ENCODE results near the gene FILIP1L.

The FILIP1L gene

DNA sequence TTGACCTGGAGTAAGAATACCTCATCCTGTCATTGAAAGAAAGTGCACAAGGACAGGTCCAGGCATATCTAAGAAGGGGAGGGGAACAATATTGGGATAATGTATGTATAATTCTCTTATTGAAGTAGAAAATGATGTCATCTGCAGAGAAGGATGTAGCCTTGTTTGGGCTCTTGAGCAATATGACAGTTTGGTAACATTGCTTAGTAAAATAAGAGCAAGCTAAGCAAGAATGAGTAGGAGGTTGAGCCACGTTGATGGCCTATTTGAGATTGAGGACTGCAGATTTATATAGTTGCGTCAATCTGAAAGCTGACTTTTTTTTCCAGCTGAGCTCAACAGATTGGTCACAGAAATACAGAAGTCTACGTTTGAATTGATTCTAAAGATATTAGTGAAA lies 145.2 kb downstream of the FILIP1L start:
- Histone ChIP-seq H3K9me3 (ENCODE audit: control insufficient read depth, insufficient read depth, low read length) (no peaks in the 10 kb centered on the region), H3K4me3 (ENCODE audit: low read depth, low read length) (no peak overlapping the region), H3K27ac (ENCODE audit: low read depth, low read length) (no peak overlapping the region), H3K4me1 (ENCODE audit: control insufficient read depth, insufficient read depth, low read length) (no peaks in the 10 kb centered on the region), H3K36me3 (ENCODE audit: control insufficient read depth, insufficient read depth, low read length) (no peaks in the 10 kb centered on the region), H3K9ac (ENCODE audit: low read depth, low read length) (no peak overlapping the region), H3K27me3 (ENCODE audit: control insufficient read depth, insufficient read depth, low read length) (no peaks in the 10 kb centered on the region)

DNA sequence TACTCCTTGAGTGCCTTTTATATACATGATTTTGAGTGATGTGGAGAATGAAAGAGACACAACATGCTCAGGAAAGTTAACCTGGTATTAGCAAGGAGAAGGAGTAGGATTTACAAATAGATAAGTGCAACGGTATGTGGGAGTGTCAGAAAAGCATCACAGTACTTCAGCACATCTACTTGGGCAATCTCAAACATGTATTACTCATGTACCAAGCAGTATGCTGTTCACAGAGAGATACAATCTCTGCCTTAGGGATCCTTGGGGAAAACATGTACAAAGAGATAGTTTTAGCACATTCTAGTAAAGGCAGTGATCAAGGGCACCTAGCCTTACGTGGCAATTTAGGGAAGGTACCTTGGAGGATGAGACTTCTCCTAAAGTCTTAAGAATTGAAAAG lies 146.5 kb downstream of the FILIP1L start:
- H3K9me3 ChIP-seq (ENCODE audit: control insufficient read depth, insufficient read depth, low read length) = no peaks in the 10 kb centered on the region
- no peaks in the 10 kb centered on the region for H3K36me3 ChIP-seq (ENCODE audit: control insufficient read depth, insufficient read depth, low read length)
- no peaks in the 10 kb centered on the region for H3K4me1 ChIP-seq (ENCODE audit: control insufficient read depth, insufficient read depth, low read length)
- no peaks in the 10 kb centered on the region for H3K27me3 ChIP-seq (ENCODE audit: control insufficient read depth, insufficient read depth, low read length)
- H3K27ac ChIP-seq (ENCODE audit: low read depth, low read length) = no peak overlapping the region
- no peak overlapping the region for H3K9ac ChIP-seq (ENCODE audit: low read depth, low read length)
- H3K4me3 ChIP-seq (ENCODE audit: low read depth, low read length) = no peak overlapping the region

DNA sequence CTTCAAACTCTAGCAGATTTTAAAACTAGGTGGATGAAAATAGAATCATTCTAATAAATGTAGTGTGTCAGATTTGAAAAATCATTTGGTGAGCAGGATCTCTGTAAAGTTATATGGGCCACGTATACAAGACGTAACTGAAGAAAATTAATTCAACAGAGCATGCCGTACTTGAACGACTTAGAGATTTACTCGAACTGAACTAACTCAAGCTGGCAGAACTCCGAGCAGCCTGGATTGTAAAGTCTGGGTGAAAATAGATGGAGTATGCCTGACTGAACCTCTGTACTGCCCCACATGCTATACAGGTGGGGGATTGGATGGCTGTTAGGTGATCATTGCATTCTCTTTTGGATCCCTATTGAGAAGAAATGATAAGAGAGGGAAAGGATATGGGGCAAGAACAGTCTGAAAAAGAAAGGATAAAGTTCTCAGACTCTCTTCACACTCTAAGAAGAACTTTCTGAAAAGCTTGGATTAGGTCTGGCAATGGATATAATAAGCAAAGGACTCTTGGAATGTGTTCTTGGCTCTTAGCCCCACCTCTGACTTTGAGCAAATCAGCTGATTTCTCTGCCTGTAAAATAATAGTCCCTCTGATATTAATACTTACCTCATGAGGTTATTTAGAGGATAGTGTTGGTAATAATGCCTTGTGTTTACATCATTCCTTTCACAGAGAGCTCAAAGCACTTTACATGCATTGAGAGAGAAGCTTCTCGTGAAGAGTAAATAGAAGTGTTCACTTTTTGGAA lies 147.5 kb downstream of the FILIP1L start:
- H3K4me1 ChIP-seq (ENCODE audit: control insufficient read depth, insufficient read depth, low read length) = no peaks in the 10 kb centered on the region
- H3K36me3 ChIP-seq (ENCODE audit: control insufficient read depth, insufficient read depth, low read length) = no peaks in the 10 kb centered on the region
- no peaks in the 10 kb centered on the region for H3K27me3 ChIP-seq (ENCODE audit: control insufficient read depth, insufficient read depth, low read length)
- no peaks in the 10 kb centered on the region for H3K9me3 ChIP-seq (ENCODE audit: control insufficient read depth, insufficient read depth, low read length)
- no peak overlapping the region for H3K9ac ChIP-seq (ENCODE audit: low read depth, low read length)
- no peak overlapping the region for H3K4me3 ChIP-seq (ENCODE audit: low read depth, low read length)
- H3K27ac ChIP-seq (ENCODE audit: low read depth, low read length) = no peak overlapping the region

DNA sequence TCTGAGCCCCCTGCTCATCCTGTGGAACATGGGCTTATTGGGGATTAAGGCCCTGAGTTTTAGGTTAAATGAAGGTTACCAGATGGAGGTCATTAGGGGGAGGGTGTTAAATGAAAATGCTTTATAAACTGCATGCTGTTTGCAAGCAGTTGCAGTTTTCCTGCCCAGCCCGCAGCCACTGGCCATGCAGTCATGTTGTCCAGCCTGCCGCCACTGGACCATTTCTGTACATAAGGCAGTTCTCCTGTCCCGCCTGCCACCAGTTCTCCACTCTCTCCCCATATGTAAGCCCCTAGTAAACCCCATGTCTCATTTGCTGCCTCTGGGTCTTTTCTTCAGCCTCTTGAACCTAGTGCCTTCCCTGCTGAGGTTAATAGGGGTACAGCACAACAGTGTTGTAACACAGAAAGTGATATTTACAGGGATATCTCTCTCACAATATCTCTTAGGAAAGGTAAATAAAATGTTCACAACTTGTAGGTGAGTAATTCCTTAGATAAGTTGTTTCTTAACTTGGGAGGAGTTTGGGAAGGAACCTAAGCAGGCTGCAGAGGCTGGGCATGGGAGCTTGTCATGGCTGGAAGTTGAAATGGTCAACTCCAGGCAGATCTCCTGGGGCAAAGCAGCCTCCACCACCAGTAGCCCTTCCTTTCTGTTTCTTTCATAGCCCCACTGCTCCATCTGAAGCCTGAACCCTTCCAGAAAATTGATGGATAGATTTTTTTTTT lies 148.5 kb downstream of the FILIP1L start:
- Histone ChIP-seq H3K4me3 (ENCODE audit: low read depth, low read length) (no peak overlapping the region), H3K9ac (ENCODE audit: low read depth, low read length) (no peak overlapping the region), H3K27ac (ENCODE audit: low read depth, low read length) (no peak overlapping the region), H3K4me1 (ENCODE audit: control insufficient read depth, insufficient read depth, low read length) (no peaks in the 10 kb centered on the region), H3K27me3 (ENCODE audit: control insufficient read depth, insufficient read depth, low read length) (no peaks in the 10 kb centered on the region), H3K9me3 (ENCODE audit: control insufficient read depth, insufficient read depth, low read length) (no peaks in the 10 kb centered on the region), H3K36me3 (ENCODE audit: control insufficient read depth, insufficient read depth, low read length) (no peaks in the 10 kb centered on the region)

DNA sequence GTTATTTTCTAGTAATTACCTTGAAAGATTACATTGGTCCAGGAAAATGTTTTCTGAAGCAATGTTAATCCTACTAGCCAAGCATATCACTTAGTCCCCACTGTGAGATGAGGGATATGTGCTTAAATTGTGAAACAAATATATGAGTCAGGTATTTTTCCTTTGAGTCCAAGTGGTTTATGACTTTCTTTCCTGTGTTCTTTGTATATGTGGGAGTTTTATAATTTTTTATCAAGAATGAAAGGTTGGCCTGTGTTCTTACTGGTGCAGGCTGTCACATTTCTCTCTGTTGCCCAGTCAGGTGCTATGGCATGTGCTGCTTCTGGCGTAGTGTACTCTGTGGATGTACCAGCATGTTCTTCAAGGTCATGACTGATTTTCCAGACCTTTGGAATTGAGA lies 149.2 kb downstream of the FILIP1L start:
- Histone ChIP-seq H3K36me3 (ENCODE audit: control insufficient read depth, insufficient read depth, low read length) (no peaks in the 10 kb centered on the region), H3K27me3 (ENCODE audit: control insufficient read depth, insufficient read depth, low read length) (no peaks in the 10 kb centered on the region), H3K9me3 (ENCODE audit: control insufficient read depth, insufficient read depth, low read length) (no peaks in the 10 kb centered on the region), H3K4me3 (ENCODE audit: low read depth, low read length) (no peak overlapping the region), H3K9ac (ENCODE audit: low read depth, low read length) (no peak overlapping the region), H3K4me1 (ENCODE audit: control insufficient read depth, insufficient read depth, low read length) (no peaks in the 10 kb centered on the region), H3K27ac (ENCODE audit: low read depth, low read length) (no peak overlapping the region)

DNA sequence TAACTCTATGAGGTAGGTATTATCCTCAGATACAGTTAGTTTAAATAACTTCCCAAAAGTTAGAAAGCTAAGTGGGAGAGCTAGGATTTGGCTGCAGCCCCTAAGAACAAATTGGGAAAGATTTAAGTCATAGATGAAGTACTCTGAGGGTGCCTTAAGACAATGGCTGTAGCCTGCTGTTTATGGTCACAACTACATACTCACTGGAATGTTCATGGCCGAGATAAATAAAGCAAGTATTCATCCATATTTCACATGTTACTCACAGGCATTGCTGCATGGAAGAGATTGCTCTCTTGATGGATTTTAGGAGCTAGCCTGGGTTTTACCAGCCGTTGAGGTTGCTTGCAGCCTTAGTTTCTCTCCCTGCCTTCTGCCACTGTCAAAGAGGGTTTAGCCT lies 151.6 kb downstream of the FILIP1L start:
- Histone ChIP-seq H3K36me3 (ENCODE audit: control insufficient read depth, insufficient read depth, low read length) (no peaks in the 10 kb centered on the region), H3K4me1 (ENCODE audit: control insufficient read depth, insufficient read depth, low read length) (no peaks in the 10 kb centered on the region), H3K9me3 (ENCODE audit: control insufficient read depth, insufficient read depth, low read length) (no peaks in the 10 kb centered on the region), H3K4me3 (ENCODE audit: low read depth, low read length) (no peak overlapping the region), H3K27me3 (ENCODE audit: control insufficient read depth, insufficient read depth, low read length) (no peaks in the 10 kb centered on the region), H3K9ac (ENCODE audit: low read depth, low read length) (no peak overlapping the region), H3K27ac (ENCODE audit: low read depth, low read length) (no peak overlapping the region)

DNA sequence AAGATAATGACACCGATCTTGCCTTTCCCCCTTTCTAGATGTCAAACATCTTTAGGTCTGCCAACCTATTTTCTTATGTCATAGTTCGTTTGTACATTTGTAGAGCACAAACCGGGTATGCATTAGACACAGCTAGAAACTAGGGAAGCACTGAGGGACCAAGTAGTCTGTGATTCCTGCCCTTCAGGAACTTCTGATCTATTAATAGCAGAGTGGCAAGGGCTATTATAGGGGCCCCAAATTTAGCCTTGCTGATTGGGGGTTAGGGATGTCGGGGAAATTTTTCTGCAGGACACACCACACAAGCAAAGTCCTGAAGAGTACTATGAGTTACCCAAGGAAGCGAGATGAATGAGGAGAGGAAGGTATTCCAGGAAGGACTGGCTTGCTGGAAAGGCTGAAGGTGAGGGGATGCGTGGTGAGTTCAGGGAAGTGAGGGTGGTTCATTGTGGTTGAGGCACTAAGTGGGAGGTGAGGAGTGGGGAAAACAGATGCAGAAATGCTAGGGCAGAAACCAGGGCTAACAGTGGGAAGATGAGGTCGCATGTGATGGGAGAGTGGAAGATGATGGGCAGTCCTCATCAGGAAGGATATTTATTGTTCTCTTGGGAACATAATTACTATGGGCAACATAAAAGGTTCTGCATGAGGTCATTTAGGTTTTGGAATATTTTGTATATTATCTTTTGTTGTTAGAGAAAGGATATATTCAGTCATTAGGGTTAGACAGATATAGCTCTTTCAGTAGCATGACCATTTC lies 152.4 kb downstream of the FILIP1L start:
- Histone ChIP-seq H3K27me3 (ENCODE audit: control insufficient read depth, insufficient read depth, low read length) (no peaks in the 10 kb centered on the region), H3K27ac (ENCODE audit: low read depth, low read length) (no peak overlapping the region), H3K4me1 (ENCODE audit: control insufficient read depth, insufficient read depth, low read length) (no peaks in the 10 kb centered on the region), H3K36me3 (ENCODE audit: control insufficient read depth, insufficient read depth, low read length) (no peaks in the 10 kb centered on the region), H3K9ac (ENCODE audit: low read depth, low read length) (no peak overlapping the region), H3K4me3 (ENCODE audit: low read depth, low read length) (no peak overlapping the region), H3K9me3 (ENCODE audit: control insufficient read depth, insufficient read depth, low read length) (no peaks in the 10 kb centered on the region)

DNA sequence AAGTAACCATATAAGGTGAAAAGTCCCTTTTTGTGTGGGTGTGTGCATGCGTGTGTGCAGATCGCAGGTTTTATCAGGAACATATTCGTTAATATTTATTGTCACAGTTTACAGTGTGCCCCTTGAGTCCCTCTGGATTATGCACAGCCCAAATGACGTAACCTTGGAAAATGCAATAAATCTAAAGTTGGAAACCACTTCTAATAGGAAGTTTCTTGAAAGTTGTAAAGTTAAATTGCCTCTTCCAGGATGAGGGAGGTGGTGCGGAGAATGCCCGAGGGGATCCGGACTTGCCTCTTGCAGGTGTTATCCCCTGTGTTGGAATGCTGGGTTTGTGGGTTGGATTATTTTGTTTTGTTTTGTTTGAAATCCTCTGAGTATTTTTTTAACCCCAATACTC lies 153.4 kb downstream of the FILIP1L start:
- H3K9me3 ChIP-seq (ENCODE audit: control insufficient read depth, insufficient read depth, low read length) = no peaks in the 10 kb centered on the region
- no peak overlapping the region for H3K9ac ChIP-seq (ENCODE audit: low read depth, low read length)
- no peak overlapping the region for H3K4me3 ChIP-seq (ENCODE audit: low read depth, low read length)
- H3K27ac ChIP-seq (ENCODE audit: low read depth, low read length) = no peak overlapping the region
- no peaks in the 10 kb centered on the region for H3K36me3 ChIP-seq (ENCODE audit: control insufficient read depth, insufficient read depth, low read length)
- H3K27me3 ChIP-seq (ENCODE audit: control insufficient read depth, insufficient read depth, low read length) = no peaks in the 10 kb centered on the region
- H3K4me1 ChIP-seq (ENCODE audit: control insufficient read depth, insufficient read depth, low read length) = no peaks in the 10 kb centered on the region

DNA sequence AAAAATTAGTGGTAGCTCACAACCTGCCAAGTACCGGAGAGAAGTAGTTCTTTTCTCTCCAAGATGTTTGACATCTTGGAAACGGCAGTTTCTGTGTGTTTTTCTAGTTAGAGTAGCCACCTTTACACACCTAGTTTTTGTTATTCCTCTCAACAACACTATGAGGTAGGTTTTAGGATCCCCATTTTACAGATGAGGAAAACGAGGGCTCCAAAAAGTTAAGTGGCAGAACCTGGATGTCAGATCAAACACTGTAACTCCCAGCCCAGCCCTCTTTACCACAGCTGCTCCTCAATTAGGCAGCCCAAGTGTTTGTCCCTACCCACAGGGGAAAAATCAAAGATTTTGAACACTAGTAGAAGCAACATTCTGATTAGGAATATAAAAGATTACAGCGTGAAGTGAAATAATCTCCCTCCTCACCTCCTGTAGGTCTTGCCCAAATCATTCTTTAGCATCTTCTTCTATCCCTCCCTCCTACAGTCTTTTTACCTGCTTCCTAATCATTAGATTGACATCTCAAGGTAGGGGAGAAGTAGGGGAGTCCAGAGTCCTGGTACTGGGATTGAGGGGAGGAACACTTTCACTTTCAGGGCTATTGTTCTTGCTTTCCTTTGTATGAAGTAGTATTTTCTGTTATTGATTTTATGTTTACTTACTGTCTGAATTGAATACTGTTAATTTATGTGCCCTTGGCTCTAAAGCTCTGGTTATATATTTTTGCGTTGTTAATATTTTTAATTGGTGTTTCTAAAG lies 154.0 kb downstream of the FILIP1L start:
- Histone ChIP-seq H3K27ac (ENCODE audit: low read depth, low read length) (no peak overlapping the region), H3K36me3 (ENCODE audit: control insufficient read depth, insufficient read depth, low read length) (no peaks in the 10 kb centered on the region), H3K9me3 (ENCODE audit: control insufficient read depth, insufficient read depth, low read length) (no peaks in the 10 kb centered on the region), H3K9ac (ENCODE audit: low read depth, low read length) (no peak overlapping the region), H3K4me1 (ENCODE audit: control insufficient read depth, insufficient read depth, low read length) (peaks cover under 1% of the 10 kb centered on the region; the same call in 1 of the 2 replicates), H3K27me3 (ENCODE audit: control insufficient read depth, insufficient read depth, low read length) (no peaks in the 10 kb centered on the region), H3K4me3 (ENCODE audit: low read depth, low read length) (no peak overlapping the region)

DNA sequence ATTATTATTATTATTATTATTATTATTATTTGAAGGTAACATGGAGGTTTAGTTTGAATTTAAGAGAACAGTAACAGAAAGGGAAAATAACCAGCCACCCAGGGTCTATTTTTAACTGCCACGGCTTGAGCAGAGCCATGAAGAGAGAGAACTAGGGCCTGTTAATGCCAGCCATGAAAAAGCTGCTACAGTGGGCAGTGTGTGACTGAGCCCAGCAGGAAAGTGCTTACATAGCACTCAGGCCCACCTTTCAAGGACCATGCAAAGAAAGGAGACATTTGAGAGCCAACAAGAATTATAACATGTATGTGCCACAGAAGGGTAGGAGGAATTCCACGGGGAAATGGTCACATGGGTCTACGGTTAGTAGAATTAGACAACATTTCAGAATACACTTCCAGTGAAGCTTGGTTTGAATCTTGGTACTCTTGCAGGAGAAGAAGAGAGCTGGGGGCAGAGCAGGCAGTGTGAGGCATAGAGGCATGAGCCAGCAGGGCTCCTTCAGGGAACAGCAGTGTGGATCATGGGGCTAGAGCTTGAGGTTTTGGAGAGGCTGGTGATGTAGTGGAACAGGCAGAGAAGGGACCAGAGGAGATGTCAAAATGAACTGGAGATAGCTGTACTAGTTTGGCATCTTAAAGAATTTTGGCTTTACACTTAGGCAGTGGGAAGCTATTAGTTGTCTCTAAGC lies 155.9 kb downstream of the FILIP1L start:
- Histone ChIP-seq H3K27me3 (ENCODE audit: control insufficient read depth, insufficient read depth, low read length) (no peaks in the 10 kb centered on the region), H3K9ac (ENCODE audit: low read depth, low read length) (no peak overlapping the region), H3K4me1 (ENCODE audit: control insufficient read depth, insufficient read depth, low read length) (peaks cover 8% of the 10 kb centered on the region; the same call in 1 of the 2 replicates), H3K4me3 (ENCODE audit: low read depth, low read length) (no peak overlapping the region), H3K9me3 (ENCODE audit: control insufficient read depth, insufficient read depth, low read length) (no peaks in the 10 kb centered on the region), H3K36me3 (ENCODE audit: control insufficient read depth, insufficient read depth, low read length) (no peaks in the 10 kb centered on the region), H3K27ac (ENCODE audit: low read depth, low read length) (no peak overlapping the region)

All from HUES48 (cell line).